ENCODE results near the gene SEMA6A.

SEMA6A gene

DNA sequence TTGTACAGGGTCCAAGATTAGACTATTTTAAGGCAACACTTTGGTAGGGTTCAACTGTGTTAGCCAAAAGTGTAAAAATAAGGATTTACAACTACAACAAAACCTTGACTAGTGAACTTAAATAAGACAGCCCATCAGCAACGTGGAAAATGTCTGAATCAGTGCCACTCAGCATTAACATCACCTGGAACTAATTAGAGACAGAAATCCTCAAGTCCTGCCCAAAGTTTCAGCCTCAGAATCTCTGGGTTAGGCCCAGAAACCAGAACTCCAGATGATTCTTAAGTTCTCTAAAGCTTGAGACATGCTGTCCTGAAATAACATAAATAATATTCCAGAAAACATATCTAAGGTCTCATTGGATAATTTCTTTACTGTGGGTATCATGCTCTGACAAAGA lies 118.6 kb downstream of the SEMA6A start:
- FAIRE-seq: no peak

DNA sequence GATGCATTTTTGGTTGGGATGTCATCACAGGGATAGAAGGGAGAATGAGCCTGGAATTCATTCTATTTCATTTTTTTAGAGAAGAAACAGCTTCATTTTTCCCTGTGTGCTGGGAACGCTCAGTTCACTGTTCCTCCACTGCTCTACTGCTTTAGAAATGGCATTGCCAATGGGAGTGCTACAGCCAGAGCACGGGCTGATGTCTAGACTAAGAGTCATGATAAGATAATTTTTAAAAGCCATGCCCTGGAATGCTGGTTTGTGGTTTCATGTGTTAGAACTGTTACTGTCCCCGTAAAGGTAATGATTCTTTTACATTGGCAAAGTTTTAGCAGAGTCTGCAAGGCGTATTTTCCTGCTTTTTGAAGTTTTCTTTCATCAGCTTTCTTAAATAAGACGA lies 119.6 kb downstream of the SEMA6A start:
- no peak for FAIRE-seq

DNA sequence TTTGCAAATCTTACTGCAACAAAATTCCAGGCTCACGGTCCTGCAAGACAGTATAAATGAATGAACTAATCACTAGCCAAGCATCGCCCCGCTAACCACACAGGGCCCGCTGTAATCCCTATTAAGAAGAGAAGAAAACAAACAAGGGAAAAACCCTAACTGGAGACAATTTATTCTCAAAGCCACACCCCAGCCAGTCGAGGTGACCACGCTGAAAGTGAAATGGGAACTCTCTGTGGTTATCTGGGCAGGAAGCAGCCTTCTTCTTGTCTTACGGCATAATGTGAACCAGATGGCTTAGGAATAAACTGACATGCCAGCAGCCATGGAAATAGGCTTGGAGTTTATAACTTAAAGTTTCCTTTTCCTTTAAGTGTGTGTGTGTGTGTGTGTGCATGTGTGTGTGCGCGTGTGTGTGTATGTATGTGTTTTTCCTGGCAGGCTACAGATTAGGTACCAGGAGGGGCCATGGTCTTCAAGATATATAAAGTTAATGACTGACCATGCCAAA lies 120.2 kb downstream of the SEMA6A start:
- no peak for FAIRE-seq

DNA sequence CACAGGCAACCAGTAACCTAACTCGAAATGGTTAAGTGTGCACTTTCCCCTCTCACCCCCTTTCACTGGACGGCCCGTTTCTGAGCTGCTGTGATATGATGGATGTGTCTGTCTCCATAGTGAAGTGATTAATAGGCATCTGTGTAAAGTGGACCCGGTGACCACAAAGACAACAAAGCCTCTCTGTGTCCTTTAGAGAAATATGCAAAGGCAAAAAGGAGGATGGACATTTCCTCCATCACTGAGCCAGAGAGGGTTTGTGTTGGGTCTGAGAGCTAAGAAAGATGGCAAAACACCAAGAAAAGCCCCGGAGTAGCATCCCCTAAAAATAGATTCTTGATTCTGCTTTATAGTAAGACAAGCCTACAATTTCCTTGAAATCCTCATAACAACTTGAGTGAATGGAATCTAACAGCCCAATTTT lies 120.6 kb downstream of the SEMA6A start:
- no peak for FAIRE-seq

DNA sequence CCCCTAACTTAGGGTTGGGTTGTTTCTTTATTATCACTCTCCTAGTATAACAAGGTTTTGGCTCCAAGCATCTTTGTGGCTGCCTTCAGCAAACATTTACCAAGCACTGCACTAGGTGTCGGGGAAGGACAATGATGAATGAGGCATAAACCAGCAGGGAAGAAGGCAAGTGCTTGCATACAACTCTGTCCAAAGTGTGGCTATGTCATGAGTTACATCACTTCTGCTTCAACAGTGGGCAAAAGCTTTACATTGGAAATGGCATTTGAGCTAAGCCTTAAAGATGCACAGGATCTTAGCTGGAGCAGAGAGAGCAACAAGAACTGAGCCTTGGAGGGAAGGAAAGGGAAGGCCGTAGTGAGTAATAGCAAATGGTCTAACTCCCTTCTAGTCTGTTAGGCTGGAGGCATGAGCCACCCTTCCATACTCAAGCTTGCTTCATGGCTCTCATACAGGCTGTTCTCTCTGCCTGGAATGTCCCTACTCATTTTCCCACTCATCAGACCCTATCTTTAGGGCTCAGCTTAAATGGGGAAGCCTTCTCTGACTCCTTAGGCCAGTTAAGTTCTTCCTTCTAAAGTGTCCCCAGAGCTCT lies 121.8 kb downstream of the SEMA6A start:
- FAIRE-seq: no peak

DNA sequence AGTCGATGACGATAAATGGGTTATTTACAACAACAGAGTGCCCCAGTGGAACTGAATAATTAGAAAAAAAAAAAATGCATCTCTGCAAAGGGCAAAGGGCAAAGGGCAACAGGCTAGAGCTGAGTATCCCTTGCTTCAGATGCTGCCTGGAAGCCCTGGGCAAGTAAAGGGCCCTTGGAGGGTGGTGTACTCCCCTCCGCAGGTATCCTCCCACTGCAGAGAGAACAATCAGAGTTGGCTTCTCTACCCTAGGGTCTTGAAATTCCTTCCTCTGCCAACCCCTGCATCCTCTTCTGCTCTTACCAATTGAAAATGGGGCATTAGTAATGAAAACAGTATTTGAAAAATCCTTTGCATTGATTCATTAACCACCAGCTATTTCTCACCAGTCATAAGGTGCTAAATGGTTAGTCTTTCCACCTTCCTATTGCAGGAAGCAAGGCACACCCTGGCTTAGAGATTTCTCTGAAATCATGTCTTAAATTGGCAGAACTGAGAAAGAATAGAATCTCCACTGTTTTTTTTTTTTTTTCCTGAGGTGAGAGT lies 122.6 kb downstream of the SEMA6A start:
- no peak for FAIRE-seq

DNA sequence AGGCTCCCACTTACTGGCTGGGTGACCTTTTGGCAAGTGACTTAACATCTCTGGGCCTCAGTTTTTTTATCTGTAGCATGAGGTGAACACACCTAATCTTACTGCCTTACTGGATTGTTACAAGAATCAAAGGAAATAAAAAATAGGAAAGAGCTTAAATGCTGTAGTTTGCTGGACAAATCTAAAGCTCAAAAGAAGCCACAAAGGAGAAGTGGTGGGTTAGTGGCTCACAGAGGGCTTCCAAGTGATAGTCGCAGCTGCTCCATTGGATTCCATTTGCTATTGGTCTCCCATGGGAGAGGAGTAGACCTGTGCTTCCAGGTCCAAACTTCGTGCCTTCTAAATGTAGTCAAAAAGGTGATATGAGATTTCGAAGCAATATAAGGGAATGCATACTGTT lies 123.6 kb downstream of the SEMA6A start:
- no peak for FAIRE-seq

DNA sequence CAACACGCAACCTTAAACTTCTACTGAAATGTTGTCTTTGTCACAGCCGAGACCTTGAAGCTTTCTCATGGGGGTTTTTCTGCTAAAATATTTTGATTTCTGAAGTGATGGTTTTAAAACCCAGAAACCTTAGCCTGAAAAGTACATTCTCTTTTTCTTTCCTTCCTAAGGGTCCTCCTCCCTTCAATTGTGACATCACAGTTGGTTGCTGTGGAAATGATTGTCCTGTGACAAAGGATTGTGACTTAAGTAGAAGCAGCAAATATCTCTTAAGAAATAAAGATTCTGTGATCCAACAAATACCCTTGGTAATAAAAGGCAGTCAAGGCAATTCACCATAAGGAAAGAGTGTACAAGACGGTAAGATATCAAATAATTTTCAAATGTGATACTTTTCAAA lies 125.2 kb downstream of the SEMA6A start:
- no peak for FAIRE-seq

DNA sequence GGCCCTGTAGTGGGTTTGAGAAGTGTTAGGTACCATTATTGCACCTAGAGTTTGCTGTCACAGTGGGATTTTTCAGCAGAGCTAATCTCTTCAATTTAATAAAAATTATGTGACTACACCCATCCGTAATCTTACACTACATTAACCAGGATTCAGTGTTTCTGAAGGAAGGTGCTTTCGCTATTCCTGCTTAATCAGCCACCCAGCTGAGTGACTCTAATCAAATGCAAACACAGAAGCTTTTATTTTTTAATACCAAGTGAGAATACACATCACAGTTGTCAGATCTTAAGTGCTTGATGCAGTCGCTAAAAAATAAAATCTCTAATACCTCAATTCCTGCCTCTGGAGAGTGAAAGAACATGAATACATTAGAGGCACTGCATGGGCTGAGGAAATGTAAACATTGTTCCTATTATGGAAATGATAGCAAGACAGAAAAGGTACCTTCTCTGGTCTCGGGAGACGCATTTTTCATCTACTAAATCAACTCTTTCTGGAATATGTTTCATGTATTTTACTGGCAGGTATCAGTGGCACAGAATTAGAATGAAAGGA lies 125.7 kb downstream of the SEMA6A start:
- no peak for FAIRE-seq

DNA sequence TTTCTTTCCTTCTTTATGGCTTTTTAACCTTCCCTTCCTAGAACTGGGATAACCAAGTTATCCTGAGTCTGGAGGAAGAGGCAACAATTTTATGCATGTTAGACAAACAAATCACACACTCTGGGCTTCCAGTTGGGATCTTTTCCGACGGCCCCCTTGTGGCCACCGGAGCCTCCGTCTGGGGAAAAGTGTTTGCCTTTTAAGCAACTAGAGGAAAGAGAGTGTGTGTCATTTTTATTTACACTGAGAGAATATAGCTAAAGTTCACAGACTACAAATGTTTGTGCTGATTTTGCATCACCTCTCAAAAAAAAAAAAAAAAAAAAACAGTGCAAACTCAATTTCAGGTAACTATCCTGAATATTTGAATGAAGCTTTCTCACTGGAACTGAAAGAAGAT lies 126.2 kb downstream of the SEMA6A start:
- no peak for FAIRE-seq

DNA sequence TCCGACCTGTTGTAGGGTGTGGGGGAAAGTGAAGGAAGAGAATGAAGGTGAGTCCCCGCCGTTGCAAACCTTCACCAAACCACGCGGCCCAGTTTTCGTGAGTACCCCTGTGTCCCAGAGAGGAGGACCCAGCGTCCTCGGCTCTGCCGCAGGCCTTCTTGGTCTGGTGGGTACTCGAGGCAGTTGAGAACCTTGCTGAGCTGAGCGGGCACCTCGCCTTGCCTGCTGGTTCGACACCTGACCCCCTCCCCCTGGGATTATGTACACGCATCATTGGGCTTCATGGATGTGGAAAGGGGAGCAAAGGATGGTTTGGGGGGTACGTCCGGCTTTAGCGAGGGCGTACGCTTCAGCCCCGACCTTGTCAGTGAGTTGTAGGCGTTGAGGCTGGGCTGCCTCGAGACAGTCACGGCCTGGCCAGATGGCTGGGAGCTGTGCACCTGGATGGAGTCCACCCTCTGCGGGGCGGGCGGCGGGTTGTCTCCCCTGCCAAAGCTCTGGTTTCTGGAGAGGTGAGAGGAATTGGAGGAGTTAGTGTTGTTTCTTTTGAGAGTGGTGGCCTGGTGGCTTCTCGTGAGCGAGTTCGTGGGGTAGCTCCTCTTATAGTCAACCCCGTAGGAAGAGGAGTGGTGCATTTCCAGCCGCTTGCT lies 128.1 kb downstream of the SEMA6A start:
- no peak for FAIRE-seq

DNA sequence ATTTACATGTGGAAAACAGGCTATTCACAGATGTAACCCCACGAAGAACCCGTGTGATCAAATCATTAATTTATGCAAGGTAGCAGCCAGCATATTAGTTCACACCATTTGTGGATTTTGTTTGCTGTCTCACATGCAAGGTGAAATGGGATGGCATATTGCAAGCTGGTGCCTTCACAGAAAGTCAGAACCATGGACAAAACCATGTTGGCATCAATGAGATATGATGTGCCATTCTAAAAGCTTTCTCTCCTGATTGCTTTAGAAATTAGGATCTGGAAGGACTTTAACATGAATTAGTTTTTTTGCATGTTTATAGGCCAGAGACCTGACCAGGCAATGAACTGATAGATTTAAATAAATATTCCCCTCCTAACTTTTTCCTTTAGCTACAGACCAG lies 129.3 kb downstream of the SEMA6A start:
- FAIRE-seq: no peak

DNA sequence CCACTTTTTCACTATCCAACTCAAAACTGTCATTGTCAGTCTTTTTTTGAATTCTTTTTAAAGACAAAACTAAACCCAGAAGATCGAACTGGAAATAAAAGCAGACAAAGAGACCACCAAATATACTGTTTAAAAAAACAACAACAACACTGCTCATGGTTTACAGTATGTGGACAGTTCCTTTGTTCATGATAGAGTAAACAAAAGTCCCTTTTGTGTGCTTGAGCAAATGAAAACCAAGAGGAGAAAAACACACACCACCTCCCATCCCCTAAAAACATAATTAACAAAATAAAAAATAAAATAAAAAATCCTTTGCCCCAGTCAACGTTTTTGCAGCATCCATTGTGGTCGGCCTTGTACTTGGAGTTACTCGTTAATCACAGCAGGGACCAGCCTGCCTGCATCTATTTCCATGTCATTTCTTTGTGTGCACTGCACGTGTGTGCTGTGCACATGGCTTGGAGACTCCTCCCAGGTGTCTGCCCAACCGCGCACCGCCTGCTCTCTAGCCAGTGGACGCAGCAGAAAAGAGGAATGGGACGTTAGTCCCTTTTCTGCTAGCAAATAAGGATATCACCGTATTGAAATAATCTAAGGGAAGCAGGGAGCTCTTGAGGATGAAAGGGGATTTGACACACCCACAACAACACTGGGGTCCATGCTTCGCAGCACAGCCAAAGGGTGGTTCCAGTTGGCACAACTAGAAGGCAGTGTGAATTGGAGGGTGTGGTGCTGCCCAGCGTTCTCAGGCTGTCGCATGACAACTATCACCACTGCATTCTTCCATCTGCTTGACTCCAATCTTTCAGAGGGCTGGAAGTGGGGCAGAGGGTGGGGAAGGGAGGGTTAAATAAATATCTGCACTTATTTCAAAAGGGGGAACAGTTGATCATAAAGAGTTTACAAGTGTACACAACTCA lies 130.0 kb downstream of the SEMA6A start:
- no peak for FAIRE-seq

DNA sequence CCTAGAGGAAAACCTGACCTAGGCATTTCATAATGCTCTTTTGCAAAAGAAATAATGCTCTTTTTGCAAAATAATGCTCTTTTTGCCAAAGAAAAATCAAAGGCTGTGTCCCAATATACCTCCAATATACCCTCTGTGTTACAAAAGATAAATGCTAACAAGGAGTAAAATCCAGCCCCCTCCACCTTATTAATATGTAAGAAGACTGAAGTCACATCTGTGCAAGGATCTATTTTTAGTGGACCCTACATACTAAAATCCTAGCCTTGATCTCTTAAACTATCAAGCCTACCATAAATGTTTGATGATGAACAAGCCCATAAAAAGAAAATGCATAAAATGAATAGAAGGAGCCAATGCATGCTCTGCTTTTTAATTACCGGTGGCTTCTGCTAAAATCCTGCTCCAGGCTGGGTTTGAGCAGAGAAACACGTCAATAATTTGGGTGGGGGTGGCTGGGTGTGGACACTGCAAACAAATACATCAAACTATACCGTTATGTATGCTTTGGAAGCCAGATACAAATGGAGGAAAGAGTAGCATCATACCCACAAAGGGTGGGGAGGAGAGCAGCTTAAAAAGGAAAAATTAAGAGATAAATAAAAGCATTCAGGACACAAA lies 131.6 kb downstream of the SEMA6A start:
- no peak for FAIRE-seq

DNA sequence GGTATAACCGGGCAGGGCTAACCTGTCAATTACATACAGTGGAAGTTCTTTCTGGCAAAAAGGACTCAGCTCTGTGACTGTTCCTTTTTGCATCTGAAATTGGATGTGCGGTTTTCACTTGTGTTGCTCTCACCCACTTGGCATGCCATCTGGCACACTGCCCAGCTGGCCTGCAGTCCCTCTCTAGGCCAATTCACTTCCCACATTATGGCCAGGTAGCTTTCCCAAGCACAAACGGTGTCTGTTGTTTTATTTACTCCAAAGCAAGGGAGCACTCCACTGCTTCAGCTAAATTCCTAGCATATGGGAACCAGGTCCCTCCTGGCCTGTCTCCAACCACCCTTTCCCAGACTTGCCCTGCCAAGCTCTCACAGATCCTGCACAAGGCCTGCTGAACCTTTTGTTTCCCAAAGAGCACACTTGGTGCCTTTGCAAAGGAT lies 132.5 kb downstream of the SEMA6A start:
- no peak for FAIRE-seq

DNA sequence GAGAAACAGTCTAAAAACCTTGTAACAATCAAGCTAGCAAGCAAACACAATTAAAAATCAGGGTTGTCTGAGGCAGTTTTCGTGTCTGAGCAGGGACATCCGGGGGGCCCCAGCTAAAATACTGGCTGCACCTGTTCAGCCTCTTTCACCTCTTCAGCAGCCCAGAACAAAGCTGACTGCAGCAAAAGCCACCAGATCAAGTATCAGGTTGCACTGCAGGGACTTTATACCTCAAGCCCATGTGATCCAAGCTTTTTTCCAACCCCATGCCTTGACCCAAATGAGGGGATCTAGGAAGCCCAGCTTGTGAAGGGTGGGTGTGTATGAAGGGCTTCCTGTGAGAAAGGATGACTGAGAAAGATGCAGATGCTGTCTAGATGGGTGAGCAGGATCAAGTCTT lies 133.4 kb downstream of the SEMA6A start:
- FAIRE-seq: no peak

DNA sequence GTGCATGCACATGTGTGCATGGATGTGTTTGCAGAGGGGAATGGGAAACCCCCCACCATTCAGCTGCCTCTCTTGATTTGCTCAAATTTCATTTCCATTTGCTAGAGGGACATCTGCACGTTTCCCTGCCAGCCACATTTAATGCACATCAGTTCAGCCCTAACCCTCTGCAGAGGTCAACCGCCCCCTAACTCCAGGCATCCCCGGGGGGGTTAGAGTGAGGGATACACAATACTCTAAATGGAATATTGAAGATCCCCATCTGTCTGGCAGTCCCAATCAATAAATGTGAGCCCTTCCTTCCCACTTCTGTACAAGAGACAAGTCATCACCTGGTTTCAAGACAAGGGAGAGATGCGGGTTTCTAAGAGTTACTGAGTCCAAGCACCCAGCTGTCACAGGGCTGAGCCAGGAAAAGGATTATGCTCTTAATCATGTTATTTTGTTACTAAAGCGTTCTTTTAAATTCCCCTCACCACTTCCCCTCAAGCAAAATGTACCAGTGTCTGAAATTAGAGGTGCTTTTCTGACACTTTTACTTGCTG lies 134.1 kb downstream of the SEMA6A start:
- FAIRE-seq: no peak

DNA sequence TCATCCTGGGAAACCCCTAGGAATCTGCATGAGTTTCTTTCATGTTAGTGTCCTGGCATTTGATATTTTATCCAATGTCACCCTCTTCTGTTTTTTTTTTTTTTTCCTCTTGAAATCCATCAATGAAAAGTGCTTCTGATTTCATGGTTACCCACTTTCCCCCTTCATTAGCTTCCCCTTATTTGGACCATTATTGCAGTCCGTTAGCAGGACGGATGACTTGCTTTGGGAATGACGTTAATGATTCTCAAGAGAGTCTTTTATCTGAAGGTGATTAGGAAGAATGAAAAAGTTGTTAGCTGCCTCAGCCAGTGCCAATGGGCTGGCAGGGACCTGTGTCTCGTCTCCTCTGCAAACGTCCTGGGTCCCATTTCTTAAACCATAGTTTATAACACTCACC lies 134.7 kb downstream of the SEMA6A start:
- FAIRE-seq: no peak

DNA sequence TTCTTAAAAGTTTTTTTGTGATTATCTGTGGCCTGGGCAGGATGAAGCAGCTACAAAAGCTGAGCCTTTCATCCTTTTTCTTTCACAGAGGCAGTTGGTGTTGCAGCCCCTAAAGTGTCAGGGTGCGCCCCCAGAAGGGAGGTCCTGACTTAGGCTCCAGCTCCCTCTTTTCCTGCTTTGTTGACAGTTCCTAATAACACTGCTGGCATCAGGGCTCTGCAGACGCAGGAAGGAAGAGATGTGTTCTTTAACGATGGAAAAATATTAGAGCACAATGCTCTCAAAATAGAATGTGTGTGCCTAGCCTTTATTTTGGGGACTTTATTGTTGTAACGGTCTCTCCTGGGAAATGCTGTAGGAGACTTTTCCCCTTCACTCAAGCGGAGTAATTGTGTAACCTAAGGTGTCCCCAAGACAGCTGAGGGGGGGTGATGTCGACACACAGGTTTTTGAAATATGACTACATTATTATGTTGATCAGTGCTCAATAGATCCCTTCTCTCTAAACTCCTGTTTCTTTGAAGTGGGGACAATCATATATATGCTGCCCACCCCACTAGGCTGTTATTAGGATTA lies 135.6 kb downstream of the SEMA6A start:
- no peak for FAIRE-seq

DNA sequence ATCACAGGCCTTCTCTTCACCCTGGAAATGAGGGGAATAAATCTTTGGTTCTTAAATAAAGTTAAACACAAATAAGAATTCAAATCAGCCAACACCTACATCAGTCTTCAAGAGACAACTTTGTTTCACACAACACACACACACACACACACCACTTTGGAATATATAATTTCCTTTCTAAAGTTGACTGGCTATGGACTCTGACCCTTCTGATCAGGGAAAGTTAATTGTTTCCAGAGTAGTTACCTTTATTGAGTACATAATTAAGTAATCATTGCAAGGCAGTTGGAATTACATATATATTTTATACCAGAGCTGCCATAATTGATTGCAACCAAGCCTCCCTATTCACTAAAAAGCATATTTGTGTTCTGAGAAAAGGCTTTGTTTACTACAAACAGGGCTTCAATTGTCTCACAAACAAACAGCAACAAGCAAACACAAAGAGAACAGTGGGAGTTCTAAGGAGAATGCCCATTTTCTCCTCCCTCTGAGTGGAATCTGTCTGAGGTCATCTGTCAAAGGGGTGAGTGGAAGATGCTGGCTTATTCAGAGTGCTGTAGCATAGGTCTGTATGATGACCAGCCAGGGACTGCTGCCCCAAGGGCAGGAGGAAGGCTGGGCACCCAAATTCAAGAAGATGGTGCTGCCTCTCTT lies 136.6 kb downstream of the SEMA6A start:
- no peak for FAIRE-seq

DNA sequence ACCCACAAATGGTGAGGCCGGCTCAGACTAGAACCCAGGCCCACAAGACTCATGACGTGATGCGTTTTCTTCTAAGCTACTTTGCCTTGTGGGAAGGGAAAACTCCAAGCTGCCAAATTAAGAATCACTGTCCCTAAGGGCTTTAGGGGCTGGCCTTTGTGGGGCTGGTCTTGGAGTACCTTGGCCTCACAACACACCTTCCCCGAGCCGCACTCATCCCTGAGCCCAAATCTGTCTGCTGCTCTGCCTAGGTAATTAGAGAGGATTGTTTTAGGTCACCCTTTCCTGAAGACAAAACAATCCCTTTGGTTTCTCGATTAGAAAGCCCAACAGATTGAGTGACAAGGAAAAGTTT lies 137.3 kb downstream of the SEMA6A start:
- no peak for FAIRE-seq
